SU-DHL-6 (cell line): Measurements from ENCODE around the gene SLC11A1.

Experiments used
- H2AFZ ChIP-seq: fragments of 200-600 bp; sonication (generic); 2 replicates; pipeline ENCODE4 v1.6.1; 2014; ENCODE audit warnings: low read depth, mild to moderate bottlenecking, moderate library complexity, mixed read lengths, antibody characterized with exemption, low read length; ENCODE audit not compliant: severe bottlenecking
- H3F3A ChIP-seq: fragments of 200-600 bp; shearing (Covaris generic); 2 replicates; pipeline ENCODE4 v1.6.0; 2016; ENCODE audit warnings: antibody characterized with exemption, mild to moderate bottlenecking; ENCODE audit not compliant: insufficient read depth
- H3K27ac ChIP-seq: fragments of 200-600 bp; sonication (generic); 2 replicates; pipeline ENCODE4 v1.5.1; 2016; ENCODE audit warnings: low read depth, mild to moderate bottlenecking, low read length, moderate library complexity, mixed read lengths
- H3K27me3 ChIP-seq: fragments of 200-600 bp; sonication (generic), shearing (Covaris generic); 2 replicates; pipeline ENCODE4 v1.6.0; 2014; ENCODE audit warnings: mild to moderate bottlenecking, low read length
- H3K36me3 ChIP-seq: fragments of 200-600 bp; sonication (generic); 2 replicates; pipeline ENCODE4 v1.6.1; 2014; ENCODE audit warnings: mild to moderate bottlenecking, low read length, mixed read lengths
- H3K4me2 ChIP-seq: fragments of 300-600, 200-600 bp; shearing (Covaris generic), sonication (generic); 2 replicates; pipeline ENCODE4 v1.6.0; 2014; ENCODE audit warnings: low read length, low read depth, mild to moderate bottlenecking; ENCODE audit not compliant: poor library complexity, severe bottlenecking
- H3K4me3 ChIP-seq: fragments of 200-600 bp; sonication (generic); 2 replicates; pipeline ENCODE4 v1.5.1; 2014; ENCODE audit warnings: antibody characterized with exemption, low read length, mild to moderate bottlenecking, mixed read lengths; ENCODE audit not compliant: insufficient read depth, poor library complexity, severe bottlenecking
- H3K79me2 ChIP-seq: fragments of 200-600 bp; sonication (generic); 2 replicates; pipeline ENCODE4 v1.6.1; 2014; ENCODE audit warnings: mild to moderate bottlenecking, low read length, moderate library complexity; ENCODE audit not compliant: insufficient read depth
- H3K9ac ChIP-seq: fragments of 200-600 bp; sonication (generic); 2 replicates; pipeline ENCODE4 v1.7.0; 2014; ENCODE audit warnings: mild to moderate bottlenecking, low read length
- H3K9me2 ChIP-seq: fragments of 200-600 bp; sonication (generic); replicated peaks from 2 replicates; pipeline ENCODE4 v1.6.1; 2014; ENCODE audit warnings: low read length; ENCODE audit not compliant: insufficient read depth
- H3K9me3 ChIP-seq: fragments of 200-600 bp; sonication (generic); 2 replicates; pipeline ENCODE4 v1.6.1; 2014; ENCODE audit warnings: low read length, mixed read lengths; ENCODE audit not compliant: insufficient read depth
- H4K20me1 ChIP-seq: fragments of 200-600 bp; sonication (generic); 2 replicates; pipeline ENCODE4 v1.6.1; 2014; ENCODE audit warnings: low read depth, mild to moderate bottlenecking, antibody characterized with exemption, low read length, moderate library complexity, mixed read lengths
- CTCF ChIP-seq: fragments of 200-600 bp; sonication (generic); IDR thresholded peaks from one replicate; pipeline ENCODE4 v1.5.1; 2017; ENCODE audit warnings: antibody characterized with exemption, mild to moderate bottlenecking, low read length, moderate library complexity; ENCODE audit not compliant: insufficient read depth, poor library complexity, severe bottlenecking
- EZH2phosphoT487 ChIP-seq: fragments of 200-600 bp; sonication (generic), shearing (Covaris generic); conservative IDR thresholded peaks from 2 replicates; pipeline ENCODE4 v1.6.1; 2018; ENCODE audit warnings: mild to moderate bottlenecking, antibody characterized with exemption, low read length, moderate library complexity, mixed read lengths

SLC11A1 gene

GRCh38 chr2:218368621-218369153 lies 13.4 kb upstream of the SLC11A1 start:
- Histone ChIP-seq H3K9me2 (no peaks in the 10 kb centered on the region), H3K27me3 (no peaks in the 10 kb centered on the region), H3F3A (no peaks in the 10 kb centered on the region), H3K9ac (no peak overlapping the region), H3K4me2 (no peak overlapping the region), H3K4me3 (no peak overlapping the region), H4K20me1 (no peaks in the 10 kb centered on the region), H2AFZ (no peak overlapping the region), H3K79me2 (no peaks in the 10 kb centered on the region), H3K9me3 (no peaks in the 10 kb centered on the region), H3K36me3 (no peaks in the 10 kb centered on the region), H3K27ac (no peak overlapping the region)
- TF ChIP-seq EZH2phosphoT487 (no peak), CTCF (no peak)

GRCh38 chr2:218369330-218369729 lies 12.7 kb upstream of the SLC11A1 start:
- Histone ChIP-seq H2AFZ (no peak overlapping the region), H3K4me3 (no peak overlapping the region), H3F3A (no peaks in the 10 kb centered on the region), H3K79me2 (no peaks in the 10 kb centered on the region), H3K4me2 (no peak overlapping the region), H3K27ac (no peak overlapping the region), H4K20me1 (no peaks in the 10 kb centered on the region), H3K9ac (no peak overlapping the region), H3K27me3 (no peaks in the 10 kb centered on the region), H3K9me3 (no peaks in the 10 kb centered on the region), H3K36me3 (no peaks in the 10 kb centered on the region), H3K9me2 (no peaks in the 10 kb centered on the region)
- TF ChIP-seq EZH2phosphoT487 (no peak), CTCF (no peak)

- Histone ChIP-seq H3K9me2 (no peaks in the 10 kb centered on the region), H2AFZ (no peak overlapping the region), H3K4me2 (no peak overlapping the region), H4K20me1 (no peaks in the 10 kb centered on the region), H3K36me3 (no peaks in the 10 kb centered on the region), H3K27ac (no peak overlapping the region), H3K4me3 (no peak overlapping the region), H3K9ac (no peak overlapping the region), H3K79me2 (no peaks in the 10 kb centered on the region), H3K27me3 (no peaks in the 10 kb centered on the region), H3K9me3 (no peaks in the 10 kb centered on the region), H3F3A (no peaks in the 10 kb centered on the region)
- TF ChIP-seq CTCF, result no peak
Observed at GRCh38 chr2:218370410-218371063, 11.5 kb upstream of the SLC11A1 start.
